Thoracic aorta (tissue), 2 donors: ENCODE results near the gene ELK3. TPM values are rescaled to one million over a fixed set of nuclear protein-coding genes. Genes with fewer than 3 reads are reported as not detected.
A peak's percentile ranks its signal among the peaks of the same experiment; 100 is the strongest.

Source experiments
- ATAC-seq: fragments of 150-250 bp; one replicate; pipeline ENCODE4 v1.8.0; 2017; ENCODE audit warnings: low read depth; ENCODE audit not compliant: insufficient number of reproducible peaks, low FRiP score
- DNase-seq: peaks from one replicate; pipeline ENCODE4 v3.0.0-alpha.2; 2020; ENCODE audit warnings: low spot score
- H3K27ac ChIP-seq, 2 donors: fragments of 200-600 bp; sonication (generic); 1 replicate in 1 of 2; 2 replicates in 1 of 2; pipeline ENCODE4 v1.5.1; 2016; ENCODE audit warnings: mild to moderate bottlenecking in 2 of 2, moderate library complexity in 2 of 2
- H3K27me3 ChIP-seq: fragments of 200-600 bp; sonication (generic); replicated peaks from 2 replicates; pipeline ENCODE4 v1.6.0; 2016; ENCODE audit warnings: mild to moderate bottlenecking; ENCODE audit not compliant: insufficient read depth
- H3K36me3 ChIP-seq: fragments of 200-600 bp; sonication (generic); one replicate; pipeline ENCODE4 v1.5.1; 2016
- H3K4me1 ChIP-seq, 2 donors: fragments of 200-600 bp; sonication (generic); 1 replicate in 1 of 2; 2 replicates in 1 of 2; pipeline versions ENCODE4 v1.5.1 to v1.6.0; 2016; ENCODE audit warnings: low read depth in 2 of 2, mild to moderate bottlenecking in 1 of 2; ENCODE audit not compliant: control insufficient read depth in 1 of 2
- H3K4me3 ChIP-seq: fragments of 200-600 bp; sonication (generic); 2 replicates; pipeline ENCODE4 v1.5.1; 2016; ENCODE audit warnings: mild to moderate bottlenecking
- H3K9me3 ChIP-seq: fragments of 200-600 bp; sonication (generic); 2 replicates; pipeline ENCODE4 v1.5.1; 2016
- CTCF ChIP-seq: fragments of 200-600 bp; sonication (generic); IDR thresholded peaks from one replicate; pipeline ENCODE4 v1.5.1; 2019; ENCODE audit warnings: antibody characterized with exemption
- total RNA-seq, 2 donors: library from RNA; depleted of rRNA; stranded (reverse); fragments of >200 nt; gene quantifications; one replicate each; pipeline versions ENCODE4 v1.1.0 to v1.2.3, GENCODE V29; 2016

Gene ELK3
- total RNA-seq, 2 donors from 2014 or later = 19.9 to 40.6 TPM

GRCh38 chr12:96212456-96213375, 18.5 kb downstream of the ELK3 start:
- TF ChIP-seq CTCF = no peak
- peak overlapping the region in 1 of 2 donors; percentile 4 for H3K27ac ChIP-seq

GRCh38 chr12:96213869-96214268, 19.7 kb downstream of the ELK3 start:
- Histone ChIP-seq H3K4me1 (peaks cover 11 to 13% of the 10 kb centered on the region in 2 donors), H3K36me3 (no peaks in the 10 kb centered on the region), H3K9me3 (no peaks in the 10 kb centered on the region), H3K27me3 (no peaks in the 10 kb centered on the region), H3K4me3 (no peak overlapping the region), H3K27ac (no peak overlapping the region)
- no peak for TF ChIP-seq CTCF
- DNase-seq = no peak
- ATAC-seq = no peak

More at GRCh38 chr12:96212456-96213375, 18.5 kb downstream of the ELK3 start:
- Histone ChIP-seq H3K4me3 (no peak overlapping the region), H3K27me3 (no peaks in the 10 kb centered on the region), H3K36me3 (no peaks in the 10 kb centered on the region), H3K4me1 (peaks cover 17 to 19% of the 10 kb centered on the region in 2 donors), H3K9me3 (no peaks in the 10 kb centered on the region)
- ATAC-seq (no peak), DNase-seq (no peak)

- Histone ChIP-seq H3K9me3 (no peaks in the 10 kb centered on the region), H3K36me3 (no peaks in the 10 kb centered on the region), H3K4me3 (no peak overlapping the region), H3K4me1 (peaks cover 9 to 10% of the 10 kb centered on the region in 2 donors), H3K27me3 (no peaks in the 10 kb centered on the region), H3K27ac (no peak overlapping the region)
- ATAC-seq (no peak), DNase-seq (no peak)
- TF ChIP-seq CTCF = no peak
Measured at GRCh38 chr12:96215919-96216273, 21.7 kb downstream of the ELK3 start.

DNA sequence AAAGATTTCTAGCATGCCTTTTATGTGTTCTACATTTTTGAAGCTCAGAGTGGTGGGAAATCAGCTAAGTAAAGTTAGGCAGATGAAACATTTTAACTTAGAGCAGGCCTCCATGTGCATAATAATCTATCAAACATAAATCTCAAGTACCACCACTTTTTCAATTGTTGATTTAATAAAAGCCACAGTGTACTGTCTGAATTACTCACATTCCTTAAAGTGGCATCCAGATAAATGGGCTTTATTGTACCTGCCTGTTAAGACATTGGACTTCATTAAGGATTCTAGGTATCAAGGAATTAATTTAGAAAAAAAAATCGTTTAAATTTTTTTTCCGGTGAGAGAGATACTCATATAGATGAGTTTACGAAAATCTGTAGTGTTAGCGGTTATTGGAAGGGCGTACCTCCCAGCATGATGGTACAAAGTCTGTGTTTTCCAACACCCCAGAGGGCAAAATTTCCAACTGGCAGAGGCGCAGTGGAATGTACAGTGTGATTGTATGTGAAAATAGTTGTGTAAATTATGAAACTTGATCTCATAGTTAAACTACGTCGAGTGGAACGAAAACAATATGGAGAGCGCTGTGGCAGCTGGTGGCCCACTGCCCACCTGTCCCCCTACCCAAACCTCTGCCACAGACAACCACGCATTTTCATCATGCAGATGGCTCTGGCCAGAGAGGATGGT, 25.0 kb downstream of the ELK3 start:
- DNase-seq = no peak
- Histone ChIP-seq H3K4me3 (no peak overlapping the region), H3K9me3 (no peaks in the 10 kb centered on the region), H3K36me3 (no peaks in the 10 kb centered on the region), H3K4me1 (peaks cover 4 to 8% of the 10 kb centered on the region in 2 donors), H3K27me3 (no peaks in the 10 kb centered on the region), H3K27ac (no peak overlapping the region)
- ATAC-seq = no peak
- TF ChIP-seq CTCF = no peak

DNA sequence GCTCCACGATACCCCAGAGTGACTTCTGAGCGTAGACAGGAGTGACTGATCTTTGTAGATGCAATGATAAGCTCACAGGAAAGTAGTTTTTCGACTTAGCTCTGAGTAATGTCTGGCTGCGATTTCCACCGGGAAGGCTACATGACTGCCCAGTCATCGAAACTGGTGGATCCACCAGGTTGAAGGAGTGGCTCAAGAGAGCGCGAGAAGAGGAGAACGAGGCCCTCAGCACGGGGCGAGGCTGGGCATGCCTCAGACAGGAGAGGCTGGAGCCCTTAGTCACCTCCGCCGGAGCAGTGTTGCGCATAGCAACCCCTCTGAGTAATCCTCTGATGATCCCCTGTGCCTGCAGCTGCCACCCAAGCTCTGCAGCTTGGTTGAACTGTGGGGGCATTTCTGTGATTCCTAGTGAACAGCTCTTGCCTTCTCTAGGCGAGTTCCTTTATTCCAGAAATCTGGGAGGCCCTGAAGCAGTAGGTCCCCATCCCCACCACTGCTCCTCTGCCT, 25.6 kb downstream of the ELK3 start:
- no peak for DNase-seq
- no peak overlapping the region for H3K27ac ChIP-seq

More for the DNA sequence above, 25.6 kb downstream of the ELK3 start:
- Histone ChIP-seq H3K4me3 (no peak overlapping the region), H3K27me3 (no peaks in the 10 kb centered on the region), H3K36me3 (no peaks in the 10 kb centered on the region), H3K4me1 (peaks cover 6 to 14% of the 10 kb centered on the region in 2 donors), H3K9me3 (no peaks in the 10 kb centered on the region)
- no peak for TF ChIP-seq CTCF
- no peak for ATAC-seq
